Measurements from ENCODE around the gene LAMC3.

Gene LAMC3

DNA sequence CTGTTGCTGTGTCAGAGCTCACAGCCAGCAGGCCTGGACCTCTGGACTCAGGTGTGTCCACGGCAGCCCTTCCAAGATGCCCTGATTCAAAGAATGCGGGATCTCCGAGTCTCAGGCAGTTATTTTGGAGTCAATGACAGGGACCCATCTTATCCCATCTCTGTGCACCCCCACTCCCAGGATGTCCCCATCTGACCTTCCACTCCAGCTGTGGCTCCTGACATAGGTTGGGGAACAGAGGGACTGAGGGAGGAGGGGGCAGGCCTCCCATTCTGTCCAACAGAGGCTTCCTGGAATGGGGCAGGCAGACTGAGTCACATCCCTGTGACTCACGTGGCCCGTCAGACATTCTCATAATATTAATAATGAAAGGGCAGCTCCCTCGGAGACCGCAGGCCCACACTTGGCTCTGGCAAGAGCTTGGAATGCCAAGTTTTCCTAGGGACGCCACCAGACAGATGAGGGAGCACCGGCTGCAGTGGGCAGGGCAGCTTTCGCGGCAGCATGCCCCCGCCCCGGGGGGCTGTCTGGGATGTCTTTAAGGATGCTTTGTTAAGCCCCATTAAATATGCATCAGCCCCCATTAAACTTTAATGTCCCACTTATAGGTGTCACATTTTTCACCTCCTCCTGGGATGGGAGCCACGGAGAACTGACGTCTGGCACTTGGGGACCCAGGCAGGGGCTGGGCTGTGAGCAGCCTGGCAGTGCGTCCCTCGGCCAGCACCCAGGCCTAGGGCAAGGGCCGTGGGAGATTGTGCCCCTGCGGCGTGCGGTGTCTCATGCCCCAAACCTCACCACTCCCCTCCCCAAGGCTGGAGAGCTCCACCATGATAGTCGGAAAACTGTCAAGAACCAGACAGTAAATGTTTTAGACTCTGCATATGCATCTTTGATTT lies 46.3 kb upstream of the LAMC3 start:
- peaks cover 71% of the 10 kb centered on the region for H3K27me3 ChIP-seq (ENCODE audit: insufficient read depth, low read depth)
- no peak overlapping the region for H3K4me3 ChIP-seq (IDR thresholded peaks at IDR 0.05; ENCODE audit: insufficient read depth, low read depth, low read length)
- no peak overlapping the region for H3K9ac ChIP-seq
- H4K20me1 ChIP-seq (ENCODE audit: insufficient read depth): no peaks in the 10 kb centered on the region
- no peak overlapping the region for H3K4me2 ChIP-seq
- no peak overlapping the region for H2AFZ ChIP-seq (ENCODE audit: low read depth)
- no peaks in the 10 kb centered on the region for H3K4me1 ChIP-seq (ENCODE audit: low read depth, poor library complexity, severe bottlenecking)
- TF ChIP-seq, protein P1, sequence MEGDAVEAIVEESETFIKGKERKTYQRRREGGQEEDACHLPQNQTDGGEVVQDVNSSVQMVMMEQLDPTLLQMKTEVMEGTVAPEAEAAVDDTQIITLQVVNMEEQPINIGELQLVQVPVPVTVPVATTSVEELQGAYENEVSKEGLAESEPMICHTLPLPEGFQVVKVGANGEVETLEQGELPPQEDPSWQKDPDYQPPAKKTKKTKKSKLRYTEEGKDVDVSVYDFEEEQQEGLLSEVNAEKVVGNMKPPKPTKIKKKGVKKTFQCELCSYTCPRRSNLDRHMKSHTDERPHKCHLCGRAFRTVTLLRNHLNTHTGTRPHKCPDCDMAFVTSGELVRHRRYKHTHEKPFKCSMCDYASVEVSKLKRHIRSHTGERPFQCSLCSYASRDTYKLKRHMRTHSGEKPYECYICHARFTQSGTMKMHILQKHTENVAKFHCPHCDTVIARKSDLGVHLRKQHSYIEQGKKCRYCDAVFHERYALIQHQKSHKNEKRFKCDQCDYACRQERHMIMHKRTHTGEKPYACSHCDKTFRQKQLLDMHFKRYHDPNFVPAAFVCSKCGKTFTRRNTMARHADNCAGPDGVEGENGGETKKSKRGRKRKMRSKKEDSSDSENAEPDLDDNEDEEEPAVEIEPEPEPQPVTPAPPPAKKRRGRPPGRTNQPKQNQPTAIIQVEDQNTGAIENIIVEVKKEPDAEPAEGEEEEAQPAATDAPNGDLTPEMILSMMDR (conservative IDR thresholded peaks at IDR 0.05; ENCODE audit: low read depth, low read length): no peak
- H3K36me3 ChIP-seq (ENCODE audit: insufficient read depth): no peaks in the 10 kb centered on the region
- H3K79me2 ChIP-seq (ENCODE audit: insufficient read depth, low read depth): no peaks in the 10 kb centered on the region
- no peak overlapping the region for H3K27ac ChIP-seq

DNA sequence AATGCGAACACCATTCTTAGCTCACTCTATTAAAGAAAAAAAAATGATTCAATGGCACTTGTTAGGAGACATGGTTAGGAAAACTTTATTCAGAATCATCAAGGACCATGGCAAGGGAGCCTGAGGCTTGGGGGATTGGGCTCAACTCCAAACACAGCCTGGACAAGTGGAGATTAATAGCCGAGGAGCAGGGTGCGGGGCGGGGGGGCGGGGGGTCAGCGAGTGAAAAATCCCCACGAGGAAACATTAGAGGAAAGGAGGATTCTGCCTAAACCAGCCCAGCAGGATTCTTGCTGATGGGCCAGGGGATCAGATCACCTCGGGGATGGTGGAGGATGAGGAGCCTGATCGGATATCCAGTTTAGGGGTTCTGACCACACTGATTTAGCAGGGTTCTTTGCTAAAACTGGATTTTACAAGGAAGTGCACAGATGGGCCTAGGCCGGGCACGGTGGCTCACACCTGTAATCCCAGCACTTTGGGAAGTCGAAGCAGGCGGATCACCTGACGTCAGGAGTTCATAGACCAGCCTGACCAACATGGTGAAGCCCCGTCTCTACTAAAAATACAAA lies 45.6 kb upstream of the LAMC3 start:
- TF ChIP-seq, protein P1 (conservative IDR thresholded peaks at IDR 0.05; ENCODE audit: low read depth, low read length): no peak
- no peaks in the 10 kb centered on the region for H3K36me3 ChIP-seq (ENCODE audit: insufficient read depth)
- H3K27me3 ChIP-seq (ENCODE audit: insufficient read depth, low read depth): peaks cover 77% of the 10 kb centered on the region
- no peaks in the 10 kb centered on the region for H3K79me2 ChIP-seq (ENCODE audit: insufficient read depth, low read depth)
- no peak overlapping the region for H3K27ac ChIP-seq
- no peak overlapping the region for H3K4me2 ChIP-seq
- no peak overlapping the region for H3K9ac ChIP-seq
- H3K4me3 ChIP-seq (IDR thresholded peaks at IDR 0.05; ENCODE audit: insufficient read depth, low read depth, low read length): no peak overlapping the region
- H2AFZ ChIP-seq (ENCODE audit: low read depth): no peak overlapping the region
- H4K20me1 ChIP-seq (ENCODE audit: insufficient read depth): no peaks in the 10 kb centered on the region
- no peaks in the 10 kb centered on the region for H3K4me1 ChIP-seq (ENCODE audit: low read depth, poor library complexity, severe bottlenecking)

DNA sequence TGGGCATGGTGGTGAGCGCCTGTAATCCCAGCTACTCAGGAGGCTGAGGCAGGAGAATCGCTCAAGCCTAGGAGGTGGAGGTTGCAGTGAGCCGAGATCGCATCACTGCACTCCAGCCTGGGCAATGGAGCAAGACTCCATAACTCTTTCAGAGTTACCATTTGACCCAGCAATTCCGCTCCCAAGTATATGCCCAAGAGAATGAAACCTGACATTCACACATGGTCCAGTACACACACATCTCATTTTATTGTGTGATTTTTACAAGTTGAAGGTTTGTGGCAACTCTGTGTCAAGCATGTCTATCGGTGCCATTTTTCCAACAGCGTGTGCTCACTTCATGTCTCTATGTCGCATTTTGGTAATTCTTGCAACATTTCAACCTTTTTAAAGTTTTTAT lies 45.1 kb upstream of the LAMC3 start:
- Histone ChIP-seq H3K36me3 (ENCODE audit: insufficient read depth) (no peaks in the 10 kb centered on the region), H3K4me2 (no peak overlapping the region), H3K4me3 (IDR thresholded peaks at IDR 0.05; ENCODE audit: insufficient read depth, low read depth, low read length) (no peak overlapping the region), H3K27ac (no peak overlapping the region), H2AFZ (ENCODE audit: low read depth) (no peak overlapping the region), H4K20me1 (ENCODE audit: insufficient read depth) (no peaks in the 10 kb centered on the region), H3K4me1 (ENCODE audit: low read depth, poor library complexity, severe bottlenecking) (no peaks in the 10 kb centered on the region), H3K9ac (no peak overlapping the region), H3K27me3 (ENCODE audit: insufficient read depth, low read depth) (peaks cover 82% of the 10 kb centered on the region), H3K79me2 (ENCODE audit: insufficient read depth, low read depth) (no peaks in the 10 kb centered on the region)
- TF ChIP-seq, protein P1 (conservative IDR thresholded peaks at IDR 0.05; ENCODE audit: low read depth, low read length): no peak

DNA sequence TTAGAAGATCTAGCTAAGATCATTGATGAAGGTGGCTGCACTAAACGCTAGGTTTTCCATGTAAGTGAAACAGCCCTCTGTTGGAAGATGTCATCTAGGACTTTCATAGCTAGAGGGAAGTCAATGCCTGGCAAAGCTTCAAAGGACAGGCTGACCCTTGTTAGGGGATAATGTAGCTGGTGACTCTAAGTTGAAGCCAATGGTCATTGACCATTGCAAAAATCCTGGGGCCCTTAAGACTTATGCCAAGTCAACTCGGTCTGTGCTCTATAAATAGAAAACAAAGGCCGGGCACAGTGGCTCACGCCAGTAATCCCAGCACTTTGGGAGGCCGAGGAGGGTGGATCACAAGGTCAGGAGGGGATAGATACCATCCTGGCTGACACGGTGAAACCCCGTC lies 43.3 kb upstream of the LAMC3 start:
- Histone ChIP-seq H4K20me1 (ENCODE audit: insufficient read depth) (no peaks in the 10 kb centered on the region), H3K9ac (no peak overlapping the region), H3K4me1 (ENCODE audit: low read depth, poor library complexity, severe bottlenecking) (no peaks in the 10 kb centered on the region), H3K79me2 (ENCODE audit: insufficient read depth, low read depth) (no peaks in the 10 kb centered on the region), H3K4me2 (no peak overlapping the region), H3K27ac (no peak overlapping the region), H3K27me3 (ENCODE audit: insufficient read depth, low read depth) (peaks cover 89% of the 10 kb centered on the region), H3K36me3 (ENCODE audit: insufficient read depth) (no peaks in the 10 kb centered on the region), H3K4me3 (IDR thresholded peaks at IDR 0.05; ENCODE audit: insufficient read depth, low read depth, low read length) (no peak overlapping the region), H2AFZ (ENCODE audit: low read depth) (no peak overlapping the region)
- TF ChIP-seq, protein P1 (conservative IDR thresholded peaks at IDR 0.05; ENCODE audit: low read depth, low read length): no peak

Data from KMS-11 (cell line).